HEK293 (cell line): ENCODE results near the gene OR7A10.

Source experiments
- CTCF ChIA-PET: fragments of 350-600 bp; formaldehyde crosslinking; extraction: SDS; loops from one replicate; lab custom pipeline; 2021; ENCODE audit warnings: antibody characterized with exemption; lab: Yijun Ruan, JAX
- POLR2A ChIA-PET: fragments of 300-600 bp; formaldehyde crosslinking; extraction: SDS; loops from one replicate; lab custom pipeline; 2020; ENCODE audit warnings: antibody characterized with exemption, inconsistent platforms; lab: Yijun Ruan, JAX
- H3K27ac ChIP-seq: fragments of 200-500 bp; sonication (Bioruptor generic); 2 replicates; pipeline ENCODE4 v1.5.1; 2014; ENCODE audit warnings: low read depth, low read length, control low read depth, inconsistent platforms; ENCODE audit errors: extremely low read depth
- H3K36me3 ChIP-seq, 2 experiments: fragments of 200-500 bp in 1 of 2; sonication (Bioruptor generic) in 1 of 2; 1 replicate in 1 of 2; 2 replicates in 1 of 2; pipeline ENCODE4 v1.5.1; 2014 to 2017; ENCODE audit warnings: inconsistent platforms in 2 of 2, low read length in 2 of 2; ENCODE audit not compliant: control insufficient read depth in 2 of 2, insufficient read depth in 1 of 2
- H3K4me1 ChIP-seq: fragments of 200-500 bp; sonication (Bioruptor generic); 2 replicates; pipeline ENCODE4 v1.5.1; 2014; ENCODE audit warnings: mild to moderate bottlenecking, low read length, inconsistent platforms; ENCODE audit not compliant: control insufficient read depth, insufficient read depth
- H3K4me3 ChIP-seq: 2 replicates; pipeline ENCODE4 v1.5.1; 2011; ENCODE audit warnings: low read depth, mild to moderate bottlenecking, control low read depth, low read length, moderate library complexity
- H3K9me3 ChIP-seq: fragments of 200-500 bp; sonication (Bioruptor generic); 2 replicates; pipeline ENCODE4 v1.5.1; 2014; ENCODE audit warnings: low read depth, low read length, inconsistent platforms; ENCODE audit not compliant: control insufficient read depth, insufficient read depth
- HOXA7 ChIP-seq: sonication (generic); formaldehyde crosslinking; IDR thresholded peaks from 2 replicates; pipeline ENCODE4 v1.8.1; 2022; ENCODE audit warnings: missing genetic modification reagents, borderline replicate concordance
- OSR2 ChIP-seq: fragments of 450-650 bp; formaldehyde crosslinking; IDR thresholded peaks from 2 replicates; pipeline ENCODE4 v1.5.1; 2016; ENCODE audit warnings: missing biosample characterization, missing genetic modification characterization
- PRDM2 ChIP-seq: fragments of 450-650 bp; formaldehyde crosslinking; IDR thresholded peaks from 2 replicates; pipeline ENCODE4 v1.5.1; 2016; ENCODE audit warnings: missing biosample characterization, missing genetic modification characterization, borderline replicate concordance
- TCF7L2 ChIP-seq: IDR thresholded peaks from 2 replicates; pipeline ENCODE4 v1.6.1; 2011; ENCODE audit warnings: low read depth, mild to moderate bottlenecking, inconsistent platforms, low read length, moderate library complexity, borderline replicate concordance
- YY1 ChIP-seq: fragments of 450-650 bp; formaldehyde crosslinking; IDR thresholded peaks from 2 replicates; pipeline ENCODE4 v1.5.1; 2018; ENCODE audit warnings: missing biosample characterization, missing genetic modification characterization
- ZBTB11 ChIP-seq: fragments of 450-650 bp; formaldehyde crosslinking; conservative IDR thresholded peaks from 2 replicates; pipeline ENCODE4 v1.5.1; 2016; ENCODE audit warnings: low read depth, missing biosample characterization, missing genetic modification characterization
- ZNF114 ChIP-seq: fragments of 450-650 bp; formaldehyde crosslinking; IDR thresholded peaks from 2 replicates; pipeline ENCODE4 v1.5.0; 2017; ENCODE audit warnings: missing biosample characterization, missing genetic modification characterization
- ZNF132 ChIP-seq: fragments of 450-650 bp; formaldehyde crosslinking; IDR thresholded peaks from 2 replicates; pipeline ENCODE4 v1.5.1; 2017; ENCODE audit warnings: missing biosample characterization, missing genetic modification characterization, borderline replicate concordance
- ZNF146 ChIP-seq: fragments of 450-650 bp; formaldehyde crosslinking; IDR thresholded peaks from 2 replicates; pipeline ENCODE4 v1.5.1; 2016; ENCODE audit warnings: missing biosample characterization, missing genetic modification characterization
- ZNF23 ChIP-seq: fragments of 450-650 bp; formaldehyde crosslinking; IDR thresholded peaks from 2 replicates; pipeline ENCODE4 v1.5.1; 2016; ENCODE audit warnings: missing biosample characterization, missing genetic modification characterization, borderline replicate concordance
- ZNF274 ChIP-seq, 2 experiments: fragments of 200-500 bp in 1 of 2; fragments of 450-650 bp in 1 of 2; sonication (Bioruptor generic) in 1 of 2; formaldehyde crosslinking in 1 of 2; IDR thresholded peaks; 2 replicates each; pipeline versions ENCODE4 v1.5.1 to v1.6.1; 2014 to 2016; ENCODE audit warnings: borderline replicate concordance in 1 of 2, inconsistent platforms in 1 of 2, low read length in 1 of 2, missing biosample characterization in 1 of 2, missing genetic modification characterization in 1 of 2
- ZNF302 ChIP-seq: fragments of 450-650 bp; formaldehyde crosslinking; IDR thresholded peaks from 2 replicates; pipeline ENCODE4 v1.5.1; 2016; ENCODE audit warnings: missing biosample characterization, missing genetic modification characterization, low read depth
- ZNF37A ChIP-seq: fragments of 450-650 bp; IDR thresholded peaks from 2 replicates; pipeline ENCODE4 v1.5.1; 2018; ENCODE audit warnings: missing biosample characterization, missing genetic modification characterization
- ZNF404 ChIP-seq: fragments of 450-650 bp; formaldehyde crosslinking; IDR thresholded peaks from 2 replicates; pipeline ENCODE4 v1.5.1; 2017; ENCODE audit warnings: missing biosample characterization, missing genetic modification characterization
- ZNF416 ChIP-seq: fragments of 450-650 bp; formaldehyde crosslinking; IDR thresholded peaks from 2 replicates; pipeline ENCODE4 v1.5.1; 2016; ENCODE audit warnings: missing biosample characterization, missing genetic modification characterization
- ZNF513 ChIP-seq: fragments of 450-650 bp; IDR thresholded peaks from 2 replicates; pipeline ENCODE4 v1.5.1; 2018; ENCODE audit warnings: missing biosample characterization, missing genetic modification characterization
- ZNF548 ChIP-seq: fragments of 450-650 bp; formaldehyde crosslinking; IDR thresholded peaks from 2 replicates; pipeline ENCODE4 v1.5.1; 2016; ENCODE audit warnings: missing biosample characterization, missing genetic modification characterization
- ZNF654 ChIP-seq: fragments of 450-650 bp; formaldehyde crosslinking; IDR thresholded peaks from 2 replicates; pipeline ENCODE4 v1.5.1; 2016; ENCODE audit warnings: low read depth, missing biosample characterization, missing genetic modification characterization
- ZNF660 ChIP-seq: fragments of 450-650 bp; IDR thresholded peaks from 2 replicates; pipeline ENCODE4 v1.5.1; 2018; ENCODE audit warnings: missing biosample characterization, mild to moderate bottlenecking, missing genetic modification characterization
- ZNF785 ChIP-seq: fragments of 450-650 bp; formaldehyde crosslinking; IDR thresholded peaks from 2 replicates; pipeline ENCODE4 v1.5.1; 2016; ENCODE audit warnings: missing biosample characterization, missing genetic modification characterization
- ZSCAN30 ChIP-seq: fragments of 450-650 bp; IDR thresholded peaks from 2 replicates; pipeline ENCODE4 v1.5.1; 2018; ENCODE audit warnings: missing biosample characterization, mild to moderate bottlenecking, missing genetic modification characterization, moderate library complexity
- TF ChIP-seq, protein P1 (sequence below): fragments of 450-650 bp; formaldehyde crosslinking; IDR thresholded peaks from 2 replicates; pipeline ENCODE4 v1.5.1; 2016; ENCODE audit warnings: missing biosample characterization, missing genetic modification characterization

OR7A10 gene

DNA sequence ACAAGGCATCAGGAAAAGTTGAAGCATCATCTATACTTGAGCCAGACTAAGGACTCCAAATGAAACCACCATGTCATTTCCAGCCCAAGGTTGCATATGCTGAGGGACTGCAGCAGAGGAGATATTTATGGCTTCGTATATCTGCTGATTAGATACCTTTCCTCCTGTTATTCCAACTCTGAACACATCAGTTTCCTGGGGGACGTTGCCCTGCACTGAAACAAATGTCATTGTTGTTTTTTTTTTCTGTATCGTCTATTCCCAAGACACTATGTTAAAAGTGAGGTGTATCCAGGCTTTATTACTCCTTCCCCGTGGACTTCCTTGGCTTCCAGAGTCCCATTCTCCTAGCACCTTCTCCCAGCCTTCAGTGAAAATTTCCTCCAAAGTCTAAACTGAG, 37.3 kb upstream of the OR7A10 start, which contains the start of gene OR7A17 (continued):
- no peak for TF ChIP-seq PRDM2
- TF ChIP-seq ZNF416 (tag by site-specific recombination): no peak
- TF ChIP-seq HOXA7 (CRISPR knock-in tag): no peak
- no peak for TF ChIP-seq OSR2 (tag by site-specific recombination)

DNA sequence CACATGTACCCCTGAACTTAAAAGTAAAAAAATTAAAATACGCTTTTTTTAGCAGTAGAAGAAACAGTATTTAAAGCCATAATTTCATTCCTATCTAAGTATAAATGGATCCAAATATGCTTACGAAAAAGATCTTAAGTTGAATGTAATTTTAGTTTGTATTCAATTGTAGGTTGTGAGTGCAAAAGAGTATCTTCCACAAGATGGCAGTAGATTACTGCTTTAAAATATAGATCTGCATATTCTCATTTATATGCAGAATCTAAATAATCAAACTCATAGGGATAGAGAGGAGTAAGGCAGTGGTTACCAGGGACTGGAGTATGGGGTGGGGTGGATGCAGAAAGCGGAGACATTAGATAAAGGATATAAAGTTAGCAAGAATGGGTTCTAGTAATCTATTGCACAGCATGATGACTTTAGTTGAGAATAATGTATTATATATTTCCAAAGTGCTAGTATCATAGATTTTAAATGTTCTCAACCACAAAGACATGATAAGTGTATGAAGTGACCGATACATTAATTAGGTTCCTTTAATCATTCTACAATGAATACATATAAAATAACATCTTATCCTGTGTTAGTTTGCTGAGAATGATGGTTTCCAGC, 23.0 kb upstream of the OR7A10 start:
- Histone ChIP-seq H3K9me3 (no peaks in the 10 kb centered on the region), H3K4me1 (no peaks in the 10 kb centered on the region)
- POLR2A ChIA-PET: no interaction called here
- TF ChIP-seq ZNF37A (tag by site-specific recombination): no peak
- no peak for TF ChIP-seq ZNF274 (IDR thresholded peaks at IDR 0.05; ENCODE audit: low read length)
- no peak for TF ChIP-seq ZNF274 (tag by site-specific recombination; IDR thresholded peaks at IDR 0.05; ENCODE audit: borderline replicate concordance)
- TF ChIP-seq ZNF132 (tag by site-specific recombination): no peak
- TF ChIP-seq ZNF146 (tag by site-specific recombination): no peak
- TF ChIP-seq ZNF654 (tag by site-specific recombination): peak; percentile 56
- no peak for TF ChIP-seq ZSCAN30 (tag by site-specific recombination)
- TF ChIP-seq TCF7L2: no peak
- TF ChIP-seq, protein P1, sequence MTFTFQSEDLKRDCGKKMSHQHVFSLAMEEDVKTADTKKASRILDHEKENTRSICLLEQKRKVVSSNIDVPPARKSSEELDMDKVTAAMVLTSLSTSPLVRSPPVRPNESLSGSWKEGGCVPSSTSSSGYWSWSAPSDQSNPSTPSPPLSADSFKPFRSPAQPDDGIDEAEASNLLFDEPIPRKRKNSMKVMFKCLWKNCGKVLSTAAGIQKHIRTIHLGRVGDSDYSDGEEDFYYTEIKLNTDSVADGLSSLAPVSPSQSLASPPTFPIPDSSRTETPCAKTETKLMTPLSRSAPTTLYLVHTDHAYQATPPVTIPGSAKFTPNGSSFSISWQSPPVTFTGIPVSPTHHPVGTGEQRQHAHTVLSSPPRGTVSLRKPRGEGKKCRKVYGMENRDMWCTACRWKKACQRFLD: no peak
- TF ChIP-seq, all 188 proteins: peak for 1
- no peak overlapping the region for H3K4me3 ChIP-seq
- no peaks in the 10 kb centered on the region for H3K36me3 ChIP-seq
- CTCF ChIA-PET: interaction anchor here (1.0 kb wide), 1 partner anchor 15 kb away, joined by 5 read pairs; no protein-coding TSS in a partner anchor
- H3K27ac ChIP-seq: no peak overlapping the region

DNA sequence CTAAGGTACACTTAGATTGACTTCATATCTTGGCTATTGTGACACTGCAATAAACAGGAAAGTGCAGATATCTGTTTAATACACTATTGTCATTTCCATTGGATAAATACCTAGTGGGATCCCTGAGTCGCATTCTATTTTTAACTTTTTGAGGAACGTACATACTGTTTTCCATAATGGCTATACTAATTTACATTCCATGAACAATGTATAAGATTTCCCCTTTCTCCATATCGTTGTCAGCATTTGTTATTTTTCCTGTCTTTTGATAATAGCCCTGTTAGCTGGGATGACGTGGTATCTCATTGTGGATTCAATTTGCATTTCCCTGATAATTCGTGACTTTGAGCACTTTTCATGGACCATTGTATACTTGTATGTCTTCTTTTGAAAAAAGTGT, 19.8 kb upstream of the OR7A10 start:
- TF ChIP-seq ZNF513 (tag by site-specific recombination): no peak
- TF ChIP-seq ZNF114 (tag by site-specific recombination): no peak
- TF ChIP-seq ZNF302 (tag by site-specific recombination): no peak
- no peak for TF ChIP-seq ZNF404 (tag by site-specific recombination)
- TF ChIP-seq ZBTB11 (tag by site-specific recombination): no peak
- TF ChIP-seq YY1 (tag by site-specific recombination): no peak
- TF ChIP-seq ZNF23: no peak
- no peak for TF ChIP-seq ZNF660 (tag by site-specific recombination)
- no peak for TF ChIP-seq ZNF785
- no peak for TF ChIP-seq ZNF548 (tag by site-specific recombination)
- ChIA-PET POLR2A (no interaction called here), CTCF (no interaction called here)
- Histone ChIP-seq H3K36me3 (no peaks in the 10 kb centered on the region), H3K4me1 (no peaks in the 10 kb centered on the region), H3K27ac (no peak overlapping the region), H3K4me3 (no peak overlapping the region), H3K9me3 (no peaks in the 10 kb centered on the region)
